Activated CD4-positive, alpha-beta memory T cell treated with anti-CD3 and anti-CD28 coated beads for 36 hours (primary cell): ENCODE data around the gene GAS6. TPM values are rescaled to one million over a fixed set of nuclear protein-coding genes. Genes with fewer than 3 reads are reported as not detected.

Experiments
- CTCF ChIA-PET: fragments of 350-600 bp; sonication (Branson Sonifier 250); formaldehyde crosslinking; loops from one replicate; lab custom pipeline; 2021; ENCODE audit warnings: antibody characterized with exemption, inconsistent platforms; lab: Charles Lee
- POLR2A ChIA-PET: fragments of 350-600 bp; sonication (Branson Sonifier 250); formaldehyde crosslinking; loops from one replicate; lab custom pipeline; 2021; ENCODE audit warnings: antibody characterized with exemption; lab: Charles Lee
- DNase-seq: peaks from one replicate; pipeline ENCODE4 v3.0.0-alpha.2; 2020
- H3K27ac Mint-ChIP-seq: one replicate; pipeline ENCODE4 v1.8.0; 2021; ENCODE audit warnings: mixed read lengths
- H3K27me3 Mint-ChIP-seq: one replicate; pipeline ENCODE4 v1.8.0; 2021; ENCODE audit warnings: mixed read lengths
- H3K36me3 Mint-ChIP-seq: one replicate; pipeline ENCODE4 v1.8.0; 2021; ENCODE audit warnings: mixed read lengths
- H3K4me1 Mint-ChIP-seq: one replicate; pipeline ENCODE4 v1.8.0; 2021; ENCODE audit warnings: low read depth, mixed read lengths
- H3K4me3 Mint-ChIP-seq: one replicate; pipeline ENCODE4 v1.8.0; 2021; ENCODE audit warnings: mild to moderate bottlenecking, mixed read lengths
- H3K9me3 Mint-ChIP-seq: one replicate; pipeline ENCODE4 v1.8.0; 2021; ENCODE audit warnings: mixed read lengths
- intact Hi-C: fragments of 100-400 bp; cut with micrococcal nuclease; formaldehyde crosslinking; loops from one replicate; pipeline ENCODE4 v1.15.1; 2023
- total RNA-seq, 2 experiments: library from RNA; stranded (reverse); gene quantifications; one replicate each; pipeline ENCODE4 v1.2.3, GENCODE V29; 2021

Gene GAS6
- total RNA-seq, 2 experiments from 2014 or later = 1.5 TPM

DNA sequence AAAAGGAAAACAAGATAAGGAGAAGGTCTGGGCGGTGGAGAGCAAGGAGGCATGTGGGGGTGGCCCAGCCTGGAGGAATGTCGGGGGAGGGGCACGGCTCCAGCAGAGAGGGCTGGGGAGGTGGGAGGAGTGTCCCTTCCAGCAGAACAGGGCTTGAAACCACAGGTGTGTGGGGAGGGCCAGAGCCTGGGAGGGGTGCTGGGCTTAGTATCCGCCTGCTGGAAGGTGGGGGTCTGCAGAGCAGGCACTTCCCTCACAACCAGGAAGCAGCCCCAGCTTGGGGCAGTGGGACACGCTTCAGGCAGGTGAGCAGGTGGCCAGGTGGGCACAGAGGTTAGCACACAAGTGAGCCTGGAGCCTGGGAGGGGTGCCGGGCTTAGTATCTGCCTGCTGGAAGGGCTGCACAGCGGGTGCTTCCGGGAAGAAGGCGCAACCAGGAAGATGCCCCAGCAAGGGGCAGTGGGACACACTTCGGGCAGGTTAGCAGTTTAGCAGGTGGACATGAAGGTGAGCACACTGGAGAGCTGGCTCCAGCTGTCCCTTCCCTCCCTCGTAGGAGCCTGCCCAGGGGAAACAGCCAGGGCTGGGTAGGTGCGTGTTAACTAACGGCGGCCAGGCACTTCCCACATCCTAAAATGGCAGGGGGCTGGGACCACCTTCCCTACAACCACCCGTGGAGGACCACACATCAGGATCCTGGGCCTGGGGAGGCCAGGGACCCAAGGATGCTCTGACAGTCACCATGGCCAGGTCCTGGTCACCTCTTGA is 3.0 kb downstream of the GAS6 start:
- intact Hi-C loops = no loop called here
- Mint-ChIP-seq H3K36me3 (peaks cover 3% of the 10 kb centered on the region), H3K4me3 (no peak overlapping the region), H3K27me3 (peaks cover 28% of the 10 kb centered on the region), H3K27ac (no peak overlapping the region), H3K9me3 (peaks cover 11% of the 10 kb centered on the region), H3K4me1 (peaks cover 12% of the 10 kb centered on the region)
- peak; percentile 7 for DNase-seq
- CTCF ChIA-PET = no interaction called here
- POLR2A ChIA-PET = no interaction called here

DNA sequence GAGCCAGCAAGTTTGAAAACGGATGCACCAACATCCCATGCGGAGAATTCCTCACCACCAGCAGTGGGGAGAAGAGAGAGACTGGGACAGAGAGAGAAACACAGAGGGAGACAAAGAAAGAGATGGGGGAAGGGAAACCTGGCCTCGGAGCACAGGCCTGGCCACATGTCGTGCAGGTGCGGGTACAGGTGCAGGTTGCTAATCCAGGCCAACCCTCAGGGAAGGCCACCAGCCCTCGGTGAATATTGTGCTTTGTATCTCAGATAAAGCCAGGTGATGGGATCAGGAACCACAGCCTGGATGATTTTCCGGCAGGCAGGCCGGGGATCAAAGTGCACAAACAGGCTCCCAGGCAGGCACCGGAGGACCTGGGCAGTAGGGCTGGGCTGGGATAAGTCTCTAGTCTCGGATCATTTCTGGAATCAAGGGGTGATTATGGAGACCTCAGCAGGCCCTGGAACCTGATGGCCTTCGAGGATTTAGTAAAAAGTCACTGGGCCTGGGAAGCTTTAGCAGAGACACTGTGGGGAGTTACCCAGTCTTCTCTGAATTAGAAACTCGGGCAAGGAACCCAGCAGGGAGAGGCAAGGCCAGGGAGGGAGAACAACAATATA is 3.7 kb downstream of the GAS6 start:
- peak; percentile 1 for DNase-seq
- Mint-ChIP-seq H3K27me3 (peaks cover 22% of the 10 kb centered on the region), H3K36me3 (peaks cover 3% of the 10 kb centered on the region), H3K4me3 (no peak overlapping the region), H3K4me1 (peaks cover 12% of the 10 kb centered on the region), H3K9me3 (peaks cover 11% of the 10 kb centered on the region), H3K27ac (no peak overlapping the region)
- intact Hi-C loops = no loop called here
- ChIA-PET POLR2A (no interaction called here), CTCF (no interaction called here)

DNA sequence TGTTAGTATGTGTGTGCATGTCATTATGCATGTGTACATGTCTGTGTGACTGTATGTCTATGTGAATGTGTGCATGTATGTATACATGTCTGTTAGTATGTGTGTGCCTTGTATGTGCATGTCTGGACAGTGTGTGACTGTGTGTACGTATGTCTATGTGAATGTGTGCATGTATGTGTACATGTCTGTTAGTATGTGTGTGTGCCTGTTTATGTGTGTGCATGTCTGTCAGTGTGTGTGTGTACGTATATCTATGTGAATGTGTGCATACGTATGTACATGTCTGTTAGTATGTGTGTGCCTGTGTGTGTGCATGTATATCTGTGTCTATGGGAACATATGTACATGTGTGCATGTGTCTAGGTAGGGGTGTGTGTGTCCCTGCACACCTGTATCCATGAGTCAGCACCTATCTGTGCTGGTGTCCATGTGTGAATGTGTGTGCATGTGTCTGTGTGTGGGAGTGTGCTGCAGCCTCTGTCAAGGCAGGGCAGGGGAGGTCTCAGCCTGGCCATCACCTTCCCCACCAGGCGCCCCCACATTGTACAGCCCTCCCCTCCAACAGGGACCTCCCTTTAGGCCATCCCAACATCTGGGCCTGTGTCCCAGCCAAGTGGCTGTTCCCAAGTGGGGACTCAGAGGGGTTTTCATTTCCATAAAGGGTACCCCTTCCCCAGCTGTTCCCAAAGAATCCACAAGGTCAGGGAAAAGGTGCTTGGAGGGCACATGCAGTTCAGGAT is 4.4 kb downstream of the GAS6 start:
- POLR2A ChIA-PET = no interaction called here
- Mint-ChIP-seq H3K9me3 (peaks cover 11% of the 10 kb centered on the region), H3K4me1 (peaks cover 14% of the 10 kb centered on the region), H3K27me3 (peaks cover 17% of the 10 kb centered on the region), H3K27ac (no peak overlapping the region), H3K36me3 (peaks cover 3% of the 10 kb centered on the region), H3K4me3 (no peak overlapping the region)
- DNase-seq = peak; percentile 6
- CTCF ChIA-PET = no interaction called here
- intact Hi-C loops = no loop called here

DNA sequence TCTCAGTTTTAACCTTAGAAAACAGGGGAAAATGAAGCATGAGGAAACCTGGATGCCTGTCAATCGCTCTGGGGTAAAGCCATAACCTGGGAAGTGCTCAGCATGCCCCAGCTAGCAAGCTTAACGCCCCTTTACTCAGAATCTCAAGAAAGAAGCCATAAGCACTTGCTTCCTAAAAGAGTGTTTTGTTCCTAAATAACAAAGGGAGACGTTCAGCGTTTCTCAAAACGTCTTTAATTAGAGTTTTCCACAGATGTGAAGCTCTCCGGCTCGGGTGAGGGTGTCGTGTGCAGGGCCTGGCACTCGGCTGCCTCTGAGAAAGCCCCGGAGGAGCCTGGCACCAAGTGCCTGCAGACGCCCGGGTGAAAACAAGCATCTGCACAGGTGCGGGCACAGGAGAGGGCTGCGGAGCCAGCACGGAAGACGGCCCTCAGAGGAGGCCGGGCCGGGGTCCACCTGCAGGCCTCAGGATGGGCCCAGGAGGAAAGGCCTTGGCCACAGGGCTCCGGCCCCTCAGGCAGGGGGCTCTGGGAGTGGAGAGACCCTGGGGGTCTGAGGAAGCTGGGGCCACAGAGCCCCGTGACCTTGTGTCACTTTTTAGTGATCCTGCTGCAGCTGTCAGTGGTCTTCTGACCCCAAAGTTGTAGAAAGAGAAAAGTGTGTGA is 6.2 kb downstream of the GAS6 start:
- peaks cover 11% of the 10 kb centered on the region for H3K9me3 Mint-ChIP-seq
- H3K36me3 Mint-ChIP-seq = peaks cover 3% of the 10 kb centered on the region
- H3K27ac Mint-ChIP-seq = no peak overlapping the region
- no peak overlapping the region for H3K4me3 Mint-ChIP-seq
- POLR2A ChIA-PET = no interaction called here
- CTCF ChIA-PET = no interaction called here
- peaks cover 13% of the 10 kb centered on the region for H3K4me1 Mint-ChIP-seq
- intact Hi-C loops = no loop called here
- no peak for DNase-seq
- H3K27me3 Mint-ChIP-seq = peaks cover 10% of the 10 kb centered on the region

- peaks cover 8% of the 10 kb centered on the region for H3K4me1 Mint-ChIP-seq
- ChIA-PET POLR2A (no interaction called here), CTCF (no interaction called here)
- peaks cover 11% of the 10 kb centered on the region for H3K9me3 Mint-ChIP-seq
- H3K36me3 Mint-ChIP-seq = no peaks in the 10 kb centered on the region
- DNase-seq = no peak
- intact Hi-C loops = no loop called here
- H3K27ac Mint-ChIP-seq = no peak overlapping the region
- no peak overlapping the region for H3K4me3 Mint-ChIP-seq
- H3K27me3 Mint-ChIP-seq = peaks cover 4% of the 10 kb centered on the region
Observed at GRCh38 chr13:113856716-113857065, 7.2 kb downstream of the GAS6 start.

DNA sequence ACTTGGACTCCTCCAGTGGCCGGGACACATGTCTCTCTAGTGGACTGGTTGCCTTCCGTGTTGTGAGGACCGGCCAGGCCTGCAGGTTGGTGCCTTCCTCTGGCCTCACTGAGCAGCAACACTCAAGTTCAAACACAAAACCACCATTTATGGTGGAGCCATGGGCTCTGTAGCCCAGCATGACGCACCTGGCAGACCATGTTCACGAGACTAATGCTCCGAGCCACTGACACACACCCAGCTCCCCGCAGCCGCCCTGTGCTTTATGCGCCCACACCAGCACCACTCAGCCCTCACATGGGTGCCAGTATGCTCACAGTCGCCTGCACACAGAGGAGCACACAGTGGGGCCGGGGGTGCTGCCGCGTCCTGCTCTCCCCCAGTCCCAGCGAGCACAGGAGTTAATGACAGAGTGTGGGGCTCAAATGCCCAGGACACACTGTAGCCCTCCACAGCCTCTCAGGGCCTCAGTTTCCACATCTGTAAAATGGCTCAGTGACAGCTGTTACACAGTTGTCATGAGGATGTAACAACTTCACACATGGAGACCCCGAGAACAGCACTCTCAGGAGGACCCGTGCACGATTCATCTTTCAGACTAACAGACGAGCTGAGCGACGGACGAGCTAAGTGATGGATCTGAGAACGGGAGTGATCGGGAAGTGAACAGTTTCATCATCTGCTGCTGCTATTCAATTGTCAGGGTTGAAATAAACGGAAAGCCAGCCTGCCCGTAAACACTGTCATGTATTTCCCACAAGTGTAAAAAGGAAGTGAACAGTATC is 7.8 kb downstream of the GAS6 start:
- intact Hi-C loops = no loop called here
- POLR2A ChIA-PET = no interaction called here
- peaks cover 11% of the 10 kb centered on the region for H3K9me3 Mint-ChIP-seq
- H3K27me3 Mint-ChIP-seq = no peaks in the 10 kb centered on the region
- no peak overlapping the region for H3K4me3 Mint-ChIP-seq
- DNase-seq = peak; percentile 5
- CTCF ChIA-PET = no interaction called here
- H3K27ac Mint-ChIP-seq = no peak overlapping the region
- peaks cover 8% of the 10 kb centered on the region for H3K4me1 Mint-ChIP-seq
- no peaks in the 10 kb centered on the region for H3K36me3 Mint-ChIP-seq

GRCh38 chr13:113855012-113855921 is 8.6 kb downstream of the GAS6 start:
- Mint-ChIP-seq H3K27me3 (no peaks in the 10 kb centered on the region), H3K4me1 (peaks cover 8% of the 10 kb centered on the region), H3K4me3 (no peak overlapping the region), H3K27ac (no peak overlapping the region), H3K9me3 (peaks cover 11% of the 10 kb centered on the region), H3K36me3 (no peaks in the 10 kb centered on the region)
- ChIA-PET CTCF (no interaction called here), POLR2A (no interaction called here)
- intact Hi-C loops = no loop called here
- DNase-seq = peak; percentile 7

- ChIA-PET CTCF (no interaction called here), POLR2A (no interaction called here)
- peaks cover 8% of the 10 kb centered on the region for H3K4me1 Mint-ChIP-seq
- no peaks in the 10 kb centered on the region for H3K36me3 Mint-ChIP-seq
- H3K27ac Mint-ChIP-seq = no peak overlapping the region
- no peaks in the 10 kb centered on the region for H3K27me3 Mint-ChIP-seq
- no peak overlapping the region for H3K4me3 Mint-ChIP-seq
- intact Hi-C loops = no loop called here
- H3K9me3 Mint-ChIP-seq = peaks cover 11% of the 10 kb centered on the region
- peak; percentile 15 for DNase-seq
Observed at GRCh38 chr13:113854238-113855011, 9.5 kb downstream of the GAS6 start.

DNA sequence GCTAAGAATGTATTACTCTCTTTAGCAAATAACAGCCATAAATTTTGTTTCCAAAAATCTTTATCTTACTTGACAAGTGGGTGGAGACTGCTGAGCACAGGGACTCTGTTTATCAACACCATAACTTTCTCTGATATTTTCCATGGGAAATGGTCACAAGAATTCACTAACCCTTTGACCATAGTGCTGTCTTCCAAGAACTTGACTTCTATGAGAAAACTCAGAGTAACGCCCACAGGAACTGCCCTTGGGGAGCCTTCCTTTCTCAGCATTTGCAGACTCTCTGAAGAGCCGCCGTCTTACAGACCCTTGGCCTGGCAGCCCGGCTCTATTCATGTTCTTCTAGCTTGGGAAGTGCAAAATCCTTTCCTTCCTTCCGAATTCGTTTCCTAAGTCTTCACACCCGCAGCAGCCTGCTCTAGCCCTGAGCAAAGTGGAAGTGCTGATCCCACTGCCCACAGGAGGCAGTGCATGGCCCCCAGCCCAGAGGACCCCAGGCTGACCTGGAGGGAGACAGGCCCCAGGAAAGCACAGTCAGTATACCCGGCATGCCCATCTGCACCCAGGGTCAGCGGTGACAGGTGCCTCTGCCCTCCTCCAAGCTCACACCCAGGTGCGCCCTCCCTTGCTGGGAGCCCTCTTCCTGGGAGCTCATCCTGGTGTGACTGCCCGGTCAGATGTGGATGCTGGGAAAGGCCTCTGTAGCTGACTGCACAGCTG is 10.2 kb downstream of the GAS6 start:
- CTCF ChIA-PET = no interaction called here
- intact Hi-C loops = no loop called here

More for the DNA sequence above, 10.2 kb downstream of the GAS6 start:
- no peaks in the 10 kb centered on the region for H3K36me3 Mint-ChIP-seq
- peak; percentile 5 for DNase-seq
- H3K27ac Mint-ChIP-seq = no peak overlapping the region
- no peak overlapping the region for H3K4me3 Mint-ChIP-seq
- H3K9me3 Mint-ChIP-seq = peaks cover 3% of the 10 kb centered on the region
- no peaks in the 10 kb centered on the region for H3K27me3 Mint-ChIP-seq
- POLR2A ChIA-PET = no interaction called here
- H3K4me1 Mint-ChIP-seq = peaks cover 8% of the 10 kb centered on the region
